H1 (cell line): ENCODE measurements around the gene TPD52L1. TPM values are rescaled to one million over a fixed set of nuclear protein-coding genes. Genes with fewer than 3 reads are reported as not detected.

Experiments used
- BCL11A ChIP-seq, 2 experiments: IDR thresholded peaks; one replicate each; pipeline ENCODE4 v1.6.1; 2011; ENCODE audit warnings: low read depth in 2 of 2, low read length in 2 of 2, mild to moderate bottlenecking in 2 of 2
- EZH2 ChIP-seq: fragments of 200-600 bp; sonication (generic); IDR thresholded peaks from 2 replicates; pipeline ENCODE4 v1.7.1; 2012; ENCODE audit warnings: low read depth, mild to moderate bottlenecking, moderate library complexity, low read length, inconsistent platforms; ENCODE audit not compliant: severe bottlenecking
- GABPA ChIP-seq: IDR thresholded peaks from 2 replicates; pipeline ENCODE4 v1.6.1; 2011; ENCODE audit warnings: mild to moderate bottlenecking, low read length, moderate library complexity, borderline replicate concordance; ENCODE audit not compliant: insufficient read depth
- POLR2A ChIP-seq, 2 experiments: IDR thresholded peaks; 1 replicate in 1 of 2; 2 replicates in 1 of 2; pipeline ENCODE4 v1.6.1; 2011; ENCODE audit warnings: low read depth in 2 of 2, low read length in 2 of 2, mild to moderate bottlenecking in 2 of 2; ENCODE audit errors: control extremely low read depth in 1 of 2
- POU5F1 ChIP-seq: IDR thresholded peaks from 2 replicates; pipeline ENCODE4 v1.6.1; 2011; ENCODE audit warnings: low read depth, mild to moderate bottlenecking, low read length, moderate library complexity
- TAF7 ChIP-seq: optimal IDR thresholded peaks from 2 replicates; pipeline ENCODE3; 2011; ENCODE audit warnings: low read depth, mild to moderate bottlenecking, inconsistent platforms, low read length, moderate library complexity, borderline replicate concordance
- polyA plus RNA-seq, 7 experiments: library from polyadenylated mRNA; depleted of rRNA in 3 of 7; stranded (reverse) in 5 of 7; unstranded in 2 of 7; fragments of >200 nt in 5 of 7; fragments of 200-250 nt in 2 of 7; gene quantifications; 1 replicate in 5 of 7; 2 replicates in 1 of 7; 4 replicates in 1 of 7; pipeline versions ENCODE4 v1.2.1 to v1.2.3, GENCODE V29; 2011 to 2013; ENCODE audit warnings: missing spikeins in 2 of 7, mixed read lengths in 2 of 7
- total RNA-seq: library from RNA; stranded (reverse); fragmentation: NEBNext Ultra II Directional; extraction: Animal tissue kit (Norgen Biotek cat#: 25700); gene quantifications from 2 replicates; pipeline ENCODE4 v1.2.1, GENCODE V29; 2021
- TF ChIP-seq, protein P1 (sequence below): fragments of 300-600 bp; sonication (generic); IDR thresholded peaks from 2 replicates; pipeline ENCODE4 v1.7.1; 2012; ENCODE audit warnings: low read length, moderate library complexity, mild to moderate bottlenecking, inconsistent platforms; ENCODE audit not compliant: insufficient replicate concordance

The TPD52L1 gene
- total and polyA plus RNA-seq, 2 of the 8 experiments (the other 6 are each of a cell fraction or from before 2014, with no cell fraction given): 7.4 to 14.2 TPM

DNA sequence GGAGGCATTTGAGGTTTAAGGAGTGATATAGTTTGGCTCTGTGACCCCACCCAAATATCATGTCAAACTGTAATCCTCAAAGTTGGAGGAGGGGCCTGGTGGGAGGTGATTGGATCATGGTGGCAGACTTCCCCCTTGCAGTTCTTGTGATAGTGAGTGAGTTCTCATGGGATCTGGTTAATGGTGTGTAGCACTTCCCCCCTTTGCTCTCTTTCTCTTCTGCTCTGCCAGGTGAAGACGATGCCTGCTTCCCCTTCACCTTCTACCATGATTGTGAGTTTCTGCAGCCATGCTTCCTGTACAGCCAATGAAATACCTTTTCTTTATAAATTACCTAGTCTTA lies 149.9 kb downstream of the TPD52L1 start (continued):
- TF ChIP-seq, protein P1, sequence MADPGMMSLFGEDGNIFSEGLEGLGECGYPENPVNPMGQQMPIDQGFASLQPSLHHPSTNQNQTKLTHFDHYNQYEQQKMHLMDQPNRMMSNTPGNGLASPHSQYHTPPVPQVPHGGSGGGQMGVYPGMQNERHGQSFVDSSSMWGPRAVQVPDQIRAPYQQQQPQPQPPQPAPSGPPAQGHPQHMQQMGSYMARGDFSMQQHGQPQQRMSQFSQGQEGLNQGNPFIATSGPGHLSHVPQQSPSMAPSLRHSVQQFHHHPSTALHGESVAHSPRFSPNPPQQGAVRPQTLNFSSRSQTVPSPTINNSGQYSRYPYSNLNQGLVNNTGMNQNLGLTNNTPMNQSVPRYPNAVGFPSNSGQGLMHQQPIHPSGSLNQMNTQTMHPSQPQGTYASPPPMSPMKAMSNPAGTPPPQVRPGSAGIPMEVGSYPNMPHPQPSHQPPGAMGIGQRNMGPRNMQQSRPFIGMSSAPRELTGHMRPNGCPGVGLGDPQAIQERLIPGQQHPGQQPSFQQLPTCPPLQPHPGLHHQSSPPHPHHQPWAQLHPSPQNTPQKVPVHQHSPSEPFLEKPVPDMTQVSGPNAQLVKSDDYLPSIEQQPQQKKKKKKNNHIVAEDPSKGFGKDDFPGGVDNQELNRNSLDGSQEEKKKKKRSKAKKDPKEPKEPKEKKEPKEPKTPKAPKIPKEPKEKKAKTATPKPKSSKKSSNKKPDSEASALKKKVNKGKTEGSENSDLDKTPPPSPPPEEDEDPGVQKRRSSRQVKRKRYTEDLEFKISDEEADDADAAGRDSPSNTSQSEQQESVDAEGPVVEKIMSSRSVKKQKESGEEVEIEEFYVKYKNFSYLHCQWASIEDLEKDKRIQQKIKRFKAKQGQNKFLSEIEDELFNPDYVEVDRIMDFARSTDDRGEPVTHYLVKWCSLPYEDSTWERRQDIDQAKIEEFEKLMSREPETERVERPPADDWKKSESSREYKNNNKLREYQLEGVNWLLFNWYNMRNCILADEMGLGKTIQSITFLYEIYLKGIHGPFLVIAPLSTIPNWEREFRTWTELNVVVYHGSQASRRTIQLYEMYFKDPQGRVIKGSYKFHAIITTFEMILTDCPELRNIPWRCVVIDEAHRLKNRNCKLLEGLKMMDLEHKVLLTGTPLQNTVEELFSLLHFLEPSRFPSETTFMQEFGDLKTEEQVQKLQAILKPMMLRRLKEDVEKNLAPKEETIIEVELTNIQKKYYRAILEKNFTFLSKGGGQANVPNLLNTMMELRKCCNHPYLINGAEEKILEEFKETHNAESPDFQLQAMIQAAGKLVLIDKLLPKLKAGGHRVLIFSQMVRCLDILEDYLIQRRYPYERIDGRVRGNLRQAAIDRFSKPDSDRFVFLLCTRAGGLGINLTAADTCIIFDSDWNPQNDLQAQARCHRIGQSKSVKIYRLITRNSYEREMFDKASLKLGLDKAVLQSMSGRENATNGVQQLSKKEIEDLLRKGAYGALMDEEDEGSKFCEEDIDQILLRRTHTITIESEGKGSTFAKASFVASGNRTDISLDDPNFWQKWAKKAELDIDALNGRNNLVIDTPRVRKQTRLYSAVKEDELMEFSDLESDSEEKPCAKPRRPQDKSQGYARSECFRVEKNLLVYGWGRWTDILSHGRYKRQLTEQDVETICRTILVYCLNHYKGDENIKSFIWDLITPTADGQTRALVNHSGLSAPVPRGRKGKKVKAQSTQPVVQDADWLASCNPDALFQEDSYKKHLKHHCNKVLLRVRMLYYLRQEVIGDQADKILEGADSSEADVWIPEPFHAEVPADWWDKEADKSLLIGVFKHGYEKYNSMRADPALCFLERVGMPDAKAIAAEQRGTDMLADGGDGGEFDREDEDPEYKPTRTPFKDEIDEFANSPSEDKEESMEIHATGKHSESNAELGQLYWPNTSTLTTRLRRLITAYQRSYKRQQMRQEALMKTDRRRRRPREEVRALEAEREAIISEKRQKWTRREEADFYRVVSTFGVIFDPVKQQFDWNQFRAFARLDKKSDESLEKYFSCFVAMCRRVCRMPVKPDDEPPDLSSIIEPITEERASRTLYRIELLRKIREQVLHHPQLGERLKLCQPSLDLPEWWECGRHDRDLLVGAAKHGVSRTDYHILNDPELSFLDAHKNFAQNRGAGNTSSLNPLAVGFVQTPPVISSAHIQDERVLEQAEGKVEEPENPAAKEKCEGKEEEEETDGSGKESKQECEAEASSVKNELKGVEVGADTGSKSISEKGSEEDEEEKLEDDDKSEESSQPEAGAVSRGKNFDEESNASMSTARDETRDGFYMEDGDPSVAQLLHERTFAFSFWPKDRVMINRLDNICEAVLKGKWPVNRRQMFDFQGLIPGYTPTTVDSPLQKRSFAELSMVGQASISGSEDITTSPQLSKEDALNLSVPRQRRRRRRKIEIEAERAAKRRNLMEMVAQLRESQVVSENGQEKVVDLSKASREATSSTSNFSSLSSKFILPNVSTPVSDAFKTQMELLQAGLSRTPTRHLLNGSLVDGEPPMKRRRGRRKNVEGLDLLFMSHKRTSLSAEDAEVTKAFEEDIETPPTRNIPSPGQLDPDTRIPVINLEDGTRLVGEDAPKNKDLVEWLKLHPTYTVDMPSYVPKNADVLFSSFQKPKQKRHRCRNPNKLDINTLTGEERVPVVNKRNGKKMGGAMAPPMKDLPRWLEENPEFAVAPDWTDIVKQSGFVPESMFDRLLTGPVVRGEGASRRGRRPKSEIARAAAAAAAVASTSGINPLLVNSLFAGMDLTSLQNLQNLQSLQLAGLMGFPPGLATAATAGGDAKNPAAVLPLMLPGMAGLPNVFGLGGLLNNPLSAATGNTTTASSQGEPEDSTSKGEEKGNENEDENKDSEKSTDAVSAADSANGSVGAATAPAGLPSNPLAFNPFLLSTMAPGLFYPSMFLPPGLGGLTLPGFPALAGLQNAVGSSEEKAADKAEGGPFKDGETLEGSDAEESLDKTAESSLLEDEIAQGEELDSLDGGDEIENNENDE: no peak
- TF ChIP-seq BCL11A (IDR thresholded peaks at IDR 0.05; ENCODE audit: low read depth in 2 of 2, low read length in 2 of 2): no peak
- no peak for TF ChIP-seq TAF7
- no peak for TF ChIP-seq POLR2A (IDR thresholded peaks at IDR 0.05; ENCODE audit: control extremely low read depth in 1 of 2, low read depth in 2 of 2, low read length in 2 of 2)
- TF ChIP-seq EZH2: no peak
- TF ChIP-seq GABPA: no peak
- TF ChIP-seq POU5F1: no peak
